ENCODE measurements around the gene LYZL4. TPM values are rescaled to one million over a fixed set of nuclear protein-coding genes. Genes with fewer than 3 reads are reported as not detected.

The LYZL4 gene
- total and polyA plus RNA-seq, 2 donors (not counting 1 experiment from before 2014, with no cell fraction given) = not detected

DNA sequence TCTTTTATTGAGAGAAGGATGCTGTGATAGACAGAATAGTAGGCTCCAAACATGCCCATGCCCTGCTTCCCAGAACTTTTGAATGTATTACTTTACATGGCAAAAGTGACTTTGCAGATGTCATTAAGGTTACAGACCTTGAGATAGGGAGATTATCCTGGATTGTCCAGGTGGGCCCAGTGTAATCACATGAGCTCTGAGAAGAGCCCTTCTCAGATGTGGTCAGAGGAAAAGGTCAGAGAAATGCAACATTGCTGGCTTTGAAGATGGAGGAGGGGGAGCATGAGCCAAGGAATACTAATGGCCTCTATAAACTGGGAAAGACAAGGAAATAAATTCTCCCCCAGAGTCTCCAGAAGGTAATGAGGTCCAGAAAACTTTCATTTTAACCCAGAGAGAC is 45.8 kb upstream of the LYZL4 start:
- H3K36me3 ChIP-seq (replicated peaks in 1 of 2; ENCODE audit: control extremely low read depth in 1 of 2, control insufficient read depth in 1 of 2, extremely low read depth in 1 of 2, insufficient read depth in 2 of 2, low read length in 1 of 2) = no peaks in the 10 kb centered on the region
- H3K4me1 ChIP-seq (ENCODE audit: control insufficient read depth in 2 of 2, insufficient read depth in 2 of 2, low read length in 2 of 2) = no peaks in the 10 kb centered on the region
- peaks cover 0 to 4% (median 0%) of the 10 kb centered on the region in 3 donors for H3K9me3 ChIP-seq (ENCODE audit: control extremely low read depth in 1 of 3, control insufficient read depth in 2 of 3, insufficient read depth in 1 of 3, low read length in 2 of 3)
- H3K9ac ChIP-seq (ENCODE audit: low read length) = no peak overlapping the region
- no peak for DNase-seq
- H3K4me3 Mint-ChIP-seq = no peak overlapping the region
- H3K27ac ChIP-seq (ENCODE audit: low read length in 2 of 2) = no peak overlapping the region
- no peak for ATAC-seq (ENCODE audit: low read depth)
- no peak overlapping the region for H3K4me3 ChIP-seq (ENCODE audit: control extremely low read depth in 1 of 5, extremely low read depth in 1 of 5, insufficient read depth in 1 of 5, low read depth in 2 of 5, low read length in 4 of 5)
- no peaks in the 10 kb centered on the region for H4K20me1 ChIP-seq (ENCODE audit: control insufficient read depth, insufficient read depth, low read length, poor library complexity, severe bottlenecking)
- peaks cover 13% of the 10 kb centered on the region for H3K27me3 Mint-ChIP-seq
- H2AFZ ChIP-seq (ENCODE audit: insufficient read depth, low read depth, low read length, poor library complexity, severe bottlenecking) = no peak overlapping the region
- H3K79me2 ChIP-seq (ENCODE audit: control insufficient read depth, insufficient read depth, low read length) = no peaks in the 10 kb centered on the region
- TF ChIP-seq, protein P1, sequence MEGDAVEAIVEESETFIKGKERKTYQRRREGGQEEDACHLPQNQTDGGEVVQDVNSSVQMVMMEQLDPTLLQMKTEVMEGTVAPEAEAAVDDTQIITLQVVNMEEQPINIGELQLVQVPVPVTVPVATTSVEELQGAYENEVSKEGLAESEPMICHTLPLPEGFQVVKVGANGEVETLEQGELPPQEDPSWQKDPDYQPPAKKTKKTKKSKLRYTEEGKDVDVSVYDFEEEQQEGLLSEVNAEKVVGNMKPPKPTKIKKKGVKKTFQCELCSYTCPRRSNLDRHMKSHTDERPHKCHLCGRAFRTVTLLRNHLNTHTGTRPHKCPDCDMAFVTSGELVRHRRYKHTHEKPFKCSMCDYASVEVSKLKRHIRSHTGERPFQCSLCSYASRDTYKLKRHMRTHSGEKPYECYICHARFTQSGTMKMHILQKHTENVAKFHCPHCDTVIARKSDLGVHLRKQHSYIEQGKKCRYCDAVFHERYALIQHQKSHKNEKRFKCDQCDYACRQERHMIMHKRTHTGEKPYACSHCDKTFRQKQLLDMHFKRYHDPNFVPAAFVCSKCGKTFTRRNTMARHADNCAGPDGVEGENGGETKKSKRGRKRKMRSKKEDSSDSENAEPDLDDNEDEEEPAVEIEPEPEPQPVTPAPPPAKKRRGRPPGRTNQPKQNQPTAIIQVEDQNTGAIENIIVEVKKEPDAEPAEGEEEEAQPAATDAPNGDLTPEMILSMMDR (IDR thresholded peaks at IDR 0.05) = no peak
- no peak for TF ChIP-seq EZH2 (IDR thresholded peaks at IDR 0.05; ENCODE audit: borderline replicate concordance, insufficient read depth, low read depth, low read length, poor library complexity, severe bottlenecking)
- POLR2A ChIA-PET = no interaction called here
- intact Hi-C loops (cut with micrococcal nuclease) = no loop called here
- peaks cover under 1% of the 10 kb centered on the region for H3K4me1 Mint-ChIP-seq
- no peak overlapping the region for H3K4me2 ChIP-seq (replicated peaks; ENCODE audit: low read depth, low read length, poor library complexity, severe bottlenecking)
- peaks cover 0 to 3% (median 0%) of the 10 kb centered on the region in 4 experiments for H3K27me3 ChIP-seq (replicated peaks in 1 of 4; ENCODE audit: control extremely low read depth in 1 of 4, control insufficient read depth in 3 of 4, insufficient read depth in 4 of 4, low read length in 3 of 4)
- CTCF ChIA-PET = interaction anchor here (0.6 to 1.2 kb wide), 2 partner anchors 11 to 89 kb away, joined by 3 read pairs; no protein-coding TSS in a partner anchor
- H3K9me3 Mint-ChIP-seq (ENCODE audit: insufficient read depth) = no peaks in the 10 kb centered on the region
- no peak overlapping the region for H3K27ac Mint-ChIP-seq

DNA sequence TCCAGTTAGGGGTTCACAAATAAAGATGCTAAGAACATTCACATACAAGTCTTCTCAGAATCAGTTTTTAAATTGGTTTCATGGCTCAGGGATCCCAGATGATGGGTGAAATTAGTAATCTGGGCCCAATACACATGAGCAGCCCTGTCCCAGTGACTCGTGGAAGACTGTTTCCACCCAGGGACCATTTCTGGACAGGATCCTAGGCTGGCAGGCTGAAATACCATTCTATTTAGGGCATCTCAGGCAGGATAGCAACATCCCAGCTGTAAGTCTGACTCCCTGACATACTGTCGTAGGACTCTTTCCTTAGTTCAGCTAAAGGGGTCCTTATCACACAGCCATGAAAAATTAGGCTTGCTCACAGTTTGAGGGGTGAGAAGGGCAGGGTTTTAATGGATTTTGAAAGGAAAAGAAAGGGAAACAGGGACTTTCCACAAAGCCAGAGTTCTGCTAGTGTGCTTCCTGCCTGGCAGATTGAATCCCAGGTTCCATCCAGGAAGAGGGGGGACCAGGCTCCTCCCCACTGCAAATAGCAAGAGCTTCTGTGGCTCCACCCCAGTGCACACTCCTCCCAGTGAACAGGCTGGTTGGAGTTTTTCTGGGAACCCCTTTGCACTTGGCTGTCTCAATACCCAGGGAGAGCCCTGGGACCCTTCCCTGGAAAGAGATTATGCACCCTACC is 41.3 kb upstream of the LYZL4 start:
- 80% methylated on average over 1 of the region's 2 CpGs for WGBS (ENCODE audit: insufficient coverage)

More for the DNA sequence above, 41.3 kb upstream of the LYZL4 start:
- ChIA-PET CTCF (interaction anchor here (0.7 to 1.4 kb wide), 2 partner anchors 11 to 12 kb away, joined by 3 read pairs; no protein-coding TSS in a partner anchor), POLR2A (no interaction called here)
- H3K4me1 Mint-ChIP-seq = peaks cover 6% of the 10 kb centered on the region
- intact Hi-C loops (cut with micrococcal nuclease) = no loop called here
- TF ChIP-seq, protein P1 (IDR thresholded peaks at IDR 0.05) = no peak
- no peak for TF ChIP-seq EZH2 (IDR thresholded peaks at IDR 0.05; ENCODE audit: borderline replicate concordance, insufficient read depth, low read depth, low read length, poor library complexity, severe bottlenecking)
- H3K9me3 ChIP-seq (ENCODE audit: control extremely low read depth in 1 of 3, control insufficient read depth in 2 of 3, insufficient read depth in 1 of 3, low read length in 2 of 3) = peaks cover 0 to 4% (median 0%) of the 10 kb centered on the region in 3 donors
- H3K27me3 Mint-ChIP-seq = peaks cover 10% of the 10 kb centered on the region
- H3K27ac Mint-ChIP-seq = no peak overlapping the region
- no peak overlapping the region for H3K4me3 Mint-ChIP-seq
- no peak overlapping the region for H3K9ac ChIP-seq (ENCODE audit: low read length)
- H3K36me3 ChIP-seq (replicated peaks in 1 of 2; ENCODE audit: control extremely low read depth in 1 of 2, control insufficient read depth in 1 of 2, extremely low read depth in 1 of 2, insufficient read depth in 2 of 2, low read length in 1 of 2) = no peaks in the 10 kb centered on the region
- H4K20me1 ChIP-seq (ENCODE audit: control insufficient read depth, insufficient read depth, low read length, poor library complexity, severe bottlenecking) = no peaks in the 10 kb centered on the region
- H3K4me3 ChIP-seq (ENCODE audit: control extremely low read depth in 1 of 5, extremely low read depth in 1 of 5, insufficient read depth in 1 of 5, low read depth in 2 of 5, low read length in 4 of 5) = no peak overlapping the region
- no peak overlapping the region for H2AFZ ChIP-seq (ENCODE audit: insufficient read depth, low read depth, low read length, poor library complexity, severe bottlenecking)
- ATAC-seq (ENCODE audit: low read depth) (no peak), DNase-seq (no peak)
- H3K4me1 ChIP-seq (ENCODE audit: control insufficient read depth in 2 of 2, insufficient read depth in 2 of 2, low read length in 2 of 2) = no peaks in the 10 kb centered on the region
- H3K27me3 ChIP-seq (replicated peaks in 1 of 4; ENCODE audit: control extremely low read depth in 1 of 4, control insufficient read depth in 3 of 4, insufficient read depth in 4 of 4, low read length in 3 of 4) = peaks cover 0 to 3% (median 0%) of the 10 kb centered on the region in 4 experiments
- H3K9me3 Mint-ChIP-seq (ENCODE audit: insufficient read depth) = no peaks in the 10 kb centered on the region
- no peak overlapping the region for H3K4me2 ChIP-seq (replicated peaks; ENCODE audit: low read depth, low read length, poor library complexity, severe bottlenecking)
- H3K79me2 ChIP-seq (ENCODE audit: control insufficient read depth, insufficient read depth, low read length) = no peaks in the 10 kb centered on the region
- H3K27ac ChIP-seq (ENCODE audit: low read length in 2 of 2) = no peak overlapping the region

Data from B cell (primary cell).